ENCODE results near the gene AASDH.
A peak's percentile ranks its signal among the peaks of the same experiment; 100 is the strongest.

AASDH gene

GRCh38 chr4:56387023-56388001 lies at the start of gene AASDH:
TSS of gene AASDH (minus strand) at chr4:56387491. CDS start at chr4:56384299, 3,192 bp downstream.
- DNase-seq (ENCODE audit: low read depth), result peak; percentile 98

GRCh38 chr4:56435140-56435926 lies 48.0 kb upstream of the AASDH start, which contains the start of gene PPAT:
TSS of gene PPAT (minus strand) at chr4:56435615. CDS start at chr4:56435477, 138 bp downstream.
- DNase-seq (ENCODE audit: low read depth), result peak; percentile 96

GRCh38 chr4:56434599-56435139 lies 47.4 kb upstream of the AASDH start:
- DNase-seq (ENCODE audit: low read depth), result peak; percentile 20

- no peak for DNase-seq (ENCODE audit: low read depth)
These were observed 46.0 kb upstream of the AASDH start for GRCh38 chr4:56433280-56433679.

- DNase-seq (ENCODE audit: low read depth), result no peak
These were observed 42.9 kb upstream of the AASDH start for GRCh38 chr4:56430203-56430602.

GRCh38 chr4:56427179-56427578 lies 39.9 kb upstream of the AASDH start:
- no peak for DNase-seq (ENCODE audit: low read depth)

- DNase-seq (ENCODE audit: low read depth), result no peak
These were observed 39.0 kb upstream of the AASDH start for GRCh38 chr4:56426273-56426672.

GRCh38 chr4:56425518-56425917 lies 38.2 kb upstream of the AASDH start:
- DNase-seq (ENCODE audit: low read depth), result no peak

GRCh38 chr4:56424697-56425514 lies 37.6 kb upstream of the AASDH start:
- DNase-seq (ENCODE audit: low read depth), result no peak

- no peak for DNase-seq (ENCODE audit: low read depth)
These were observed 36.9 kb upstream of the AASDH start for GRCh38 chr4:56424176-56424575.

- DNase-seq (ENCODE audit: low read depth), result no peak
These were observed 30.1 kb upstream of the AASDH start for GRCh38 chr4:56417396-56417795.

- DNase-seq (ENCODE audit: low read depth), result no peak
These were observed 29.1 kb upstream of the AASDH start for GRCh38 chr4:56416349-56416748.

GRCh38 chr4:56414135-56414670 lies 26.9 kb upstream of the AASDH start:
- DNase-seq (ENCODE audit: low read depth), result no peak

- no peak for DNase-seq (ENCODE audit: low read depth)
These were observed 23.2 kb upstream of the AASDH start for GRCh38 chr4:56410247-56411062.

GRCh38 chr4:56409511-56410090 lies 22.3 kb upstream of the AASDH start:
- no peak for DNase-seq (ENCODE audit: low read depth)

- DNase-seq (ENCODE audit: low read depth), result no peak
These were observed 21.7 kb upstream of the AASDH start for GRCh38 chr4:56408978-56409377.

- DNase-seq (ENCODE audit: low read depth), result no peak
These were observed 18.9 kb upstream of the AASDH start for GRCh38 chr4:56406151-56406550.

GRCh38 chr4:56405016-56405415 lies 17.7 kb upstream of the AASDH start:
- DNase-seq (ENCODE audit: low read depth), result no peak

GRCh38 chr4:56400560-56400959 lies 13.3 kb upstream of the AASDH start:
- DNase-seq (ENCODE audit: low read depth), result no peak

- no peak for DNase-seq (ENCODE audit: low read depth)
These were observed 4.0 kb upstream of the AASDH start for GRCh38 chr4:56391270-56391669.
